Measurements from ENCODE around the gene KERA.

DNA sequence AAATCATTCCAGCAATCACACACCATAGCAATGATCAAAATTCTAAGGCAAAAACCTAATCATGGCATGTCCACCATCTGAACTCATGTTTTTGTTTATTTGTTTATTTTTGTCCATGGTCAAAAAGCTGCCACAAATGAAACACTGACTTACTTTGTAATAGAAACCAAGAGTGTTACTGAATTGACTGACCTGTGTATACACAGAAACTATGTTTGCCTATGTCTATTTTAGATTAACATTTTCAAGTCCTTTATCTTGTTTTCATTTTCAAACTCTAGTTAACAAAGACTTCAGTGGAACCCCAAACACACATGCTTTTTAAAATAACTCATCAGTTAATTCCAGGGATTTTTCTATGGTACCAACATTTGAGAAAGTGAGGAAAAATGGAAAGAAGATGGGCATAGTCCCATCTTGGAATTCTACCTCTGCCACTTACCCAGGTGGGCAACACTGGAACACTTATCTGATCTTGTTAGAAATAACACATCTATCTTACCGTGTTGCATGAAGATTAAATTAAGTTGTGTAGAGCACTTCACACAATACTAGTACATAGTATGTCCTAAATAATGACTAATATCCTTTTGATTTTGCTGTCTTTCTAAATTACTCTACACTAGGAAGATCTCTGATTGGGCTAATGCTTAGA, 47.1 kb upstream of the KERA start:
- no peak for TF ChIP-seq POLR2AphosphoS5 (IDR thresholded peaks at IDR 0.05; ENCODE audit: borderline replicate concordance, low read depth, low read length)
- no peak for TF ChIP-seq EZH2 (IDR thresholded peaks at IDR 0.05)
